HepG2 (cell line): ENCODE measurements around the gene ZFAND2A. TPM values are rescaled to one million over a fixed set of nuclear protein-coding genes. Genes with fewer than 3 reads are reported as not detected.

Experiments
- CCAR2 ChIP-seq: fragments of 200-400 bp; formaldehyde crosslinking; optimal IDR thresholded peaks from 2 replicates; pipeline ENCODE3; 2018; ENCODE audit warnings: low read depth, mild to moderate bottlenecking, low read length, moderate library complexity
- HNF4A ChIP-seq: sonication (generic); formaldehyde crosslinking; IDR thresholded peaks from 2 replicates; pipeline ENCODE4 v1.4.0; 2020; ENCODE audit warnings: missing genetic modification reagents
- PRMT3 ChIP-seq: sonication (generic); formaldehyde crosslinking; IDR thresholded peaks from 2 replicates; pipeline ENCODE4 v1.8.1; 2022; ENCODE audit warnings: low read depth, mild to moderate bottlenecking, moderate library complexity, missing genetic modification reagents, borderline replicate concordance
- SRSF9 ChIP-seq: fragments of 200-400 bp; formaldehyde crosslinking; IDR thresholded peaks from 2 replicates; pipeline ENCODE4 v1.6.1; 2018; ENCODE audit warnings: borderline replicate concordance, mild to moderate bottlenecking, low read depth, low read length; ENCODE audit not compliant: insufficient read depth, poor library complexity, severe bottlenecking
- TCF12 ChIP-seq, 2 experiments: fragments of 450-650 bp in 1 of 2; sonication (generic) in 1 of 2; formaldehyde crosslinking in 1 of 2; IDR thresholded peaks; 2 replicates each; pipeline versions ENCODE4 v1.6.1 to v1.8.0; 2017 to 2022; ENCODE audit warnings: antibody characterized with exemption in 1 of 2, mild to moderate bottlenecking in 1 of 2, missing genetic modification reagents in 1 of 2, moderate library complexity in 1 of 2
- ZBTB8A ChIP-seq: sonication (generic); formaldehyde crosslinking; IDR thresholded peaks from 2 replicates; pipeline ENCODE4 v1.4.0; 2020; ENCODE audit warnings: mild to moderate bottlenecking, low read depth, missing genetic modification reagents, borderline replicate concordance
- polyA plus RNA-seq, 8 experiments: library from polyadenylated mRNA; depleted of rRNA in 3 of 8; stranded (reverse) in 7 of 8; unstranded in 1 of 8; fragments of >200 nt; fragmentation: Illumina TruSeq in 4 of 8; extraction: Trizol in 4 of 8; gene quantifications; 2 replicates each; pipeline versions ENCODE4 v1.2.1 to v1.2.3, GENCODE V29; 2011 to 2016; ENCODE audit warnings: low read depth in 4 of 8, missing spikeins in 1 of 8, mixed read lengths in 1 of 8; ENCODE audit not compliant: insufficient read depth in 1 of 8
- total RNA-seq, 5 experiments: library from RNA; depleted of rRNA; stranded (reverse); fragments of >200 nt; fragmentation: Illumina TruSeq; extraction: Trizol; gene quantifications; 2 replicates each; pipeline ENCODE4 v1.2.3, GENCODE V29; 2016; ENCODE audit warnings: low read depth in 1 of 5
- TF ChIP-seq, protein P1 (sequence below): IDR thresholded peaks from 2 replicates; pipeline ENCODE4 v1.6.1; 2016; ENCODE audit warnings: low read depth, borderline replicate concordance
- TF ChIP-seq, protein P2 (sequence below): sonication (generic); formaldehyde crosslinking; IDR thresholded peaks from 2 replicates; pipeline ENCODE4 v1.9.0; 2021; ENCODE audit warnings: missing genetic modification reagents, borderline replicate concordance
- TF ChIP-seq, protein P3 (sequence below): sonication (generic); formaldehyde crosslinking; IDR thresholded peaks from 2 replicates; pipeline ENCODE4 v1.5.1; 2020; ENCODE audit warnings: missing genetic modification reagents, mild to moderate bottlenecking, borderline replicate concordance
- TF ChIP-seq, protein P4 (sequence below): sonication (generic); formaldehyde crosslinking; IDR thresholded peaks from 2 replicates; pipeline ENCODE4 v1.4.0; 2020; ENCODE audit warnings: missing genetic modification reagents
- TF ChIP-seq, protein P5 (sequence below): sonication (generic); formaldehyde crosslinking; IDR thresholded peaks from 2 replicates; pipeline ENCODE4 v1.8.0; 2023; ENCODE audit warnings: mild to moderate bottlenecking, missing genetic modification reagents
- TF ChIP-seq, protein P6 (sequence below): sonication (generic); formaldehyde crosslinking; IDR thresholded peaks from 2 replicates; pipeline ENCODE4 v1.4.0; 2020; ENCODE audit warnings: mild to moderate bottlenecking, missing genetic modification reagents, borderline replicate concordance
- TF ChIP-seq, protein P7 (sequence below): sonication (generic); formaldehyde crosslinking; IDR thresholded peaks from 2 replicates; pipeline ENCODE4; 2020; ENCODE audit warnings: missing genetic modification reagents, mild to moderate bottlenecking, borderline replicate concordance

ZFAND2A gene
- total and polyA plus RNA-seq, 2 of the 13 experiments (the other 11 are each of a cell fraction or from before 2014, with no cell fraction given) = 140 to 153 TPM

DNA sequence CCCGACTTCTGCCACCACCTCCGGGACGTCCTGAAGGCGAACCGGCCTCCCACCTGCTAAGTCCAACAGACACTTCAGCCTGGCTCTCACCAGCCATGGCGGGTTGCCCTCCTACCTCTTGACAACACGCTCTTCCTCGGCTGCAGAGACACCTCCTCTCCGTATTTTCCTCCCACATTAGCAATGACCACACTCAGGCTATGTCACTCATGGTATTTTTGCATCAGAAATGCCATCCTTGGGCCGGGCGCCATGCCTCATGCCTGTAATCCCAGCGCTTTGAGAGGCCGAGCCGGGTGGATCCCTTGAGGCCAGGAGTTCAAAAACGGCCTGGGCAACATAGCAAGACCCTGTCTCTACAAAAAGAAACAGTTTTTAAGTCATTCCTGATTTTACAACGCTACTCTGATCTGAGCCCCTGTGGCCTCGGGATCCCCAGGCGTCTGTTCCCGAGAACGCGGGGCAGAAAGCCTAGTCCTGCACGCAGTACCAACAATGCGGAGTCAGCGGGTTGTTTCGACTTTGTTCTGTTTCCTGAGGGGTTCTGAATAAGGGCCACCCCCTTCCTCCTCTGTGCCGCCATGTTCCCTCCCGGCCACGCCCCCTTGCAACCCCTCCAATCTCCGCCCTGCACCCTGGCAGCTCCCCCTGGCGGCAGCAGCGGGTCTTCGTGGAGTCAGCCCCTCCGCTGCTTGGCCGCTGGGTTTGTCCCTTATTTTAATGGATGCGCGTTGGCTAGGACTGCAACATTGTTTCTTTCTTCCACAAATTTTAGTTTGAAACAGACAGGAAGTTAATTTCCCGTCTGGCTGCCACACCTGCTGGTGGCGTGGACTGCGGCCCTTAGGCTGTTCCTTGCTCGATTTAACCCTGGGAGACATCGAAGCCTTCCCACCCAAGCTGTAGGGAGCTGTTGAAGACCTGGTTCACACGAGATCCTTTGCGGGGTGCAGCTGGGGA is 9.7 kb upstream of the ZFAND2A start (continued):
- TF ChIP-seq, protein P1, sequence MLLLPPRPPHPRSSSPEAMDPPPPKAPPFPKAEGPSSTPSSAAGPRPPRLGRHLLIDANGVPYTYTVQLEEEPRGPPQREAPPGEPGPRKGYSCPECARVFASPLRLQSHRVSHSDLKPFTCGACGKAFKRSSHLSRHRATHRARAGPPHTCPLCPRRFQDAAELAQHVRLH (CRISPR knock-in tag) = peak; percentile 71; the same call in 1 of the 2 replicates
- TF ChIP-seq, protein P2, sequence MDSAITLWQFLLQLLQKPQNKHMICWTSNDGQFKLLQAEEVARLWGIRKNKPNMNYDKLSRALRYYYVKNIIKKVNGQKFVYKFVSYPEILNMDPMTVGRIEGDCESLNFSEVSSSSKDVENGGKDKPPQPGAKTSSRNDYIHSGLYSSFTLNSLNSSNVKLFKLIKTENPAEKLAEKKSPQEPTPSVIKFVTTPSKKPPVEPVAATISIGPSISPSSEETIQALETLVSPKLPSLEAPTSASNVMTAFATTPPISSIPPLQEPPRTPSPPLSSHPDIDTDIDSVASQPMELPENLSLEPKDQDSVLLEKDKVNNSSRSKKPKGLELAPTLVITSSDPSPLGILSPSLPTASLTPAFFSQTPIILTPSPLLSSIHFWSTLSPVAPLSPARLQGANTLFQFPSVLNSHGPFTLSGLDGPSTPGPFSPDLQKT (CRISPR knock-in tag) = no peak
- TF ChIP-seq, protein P3, sequence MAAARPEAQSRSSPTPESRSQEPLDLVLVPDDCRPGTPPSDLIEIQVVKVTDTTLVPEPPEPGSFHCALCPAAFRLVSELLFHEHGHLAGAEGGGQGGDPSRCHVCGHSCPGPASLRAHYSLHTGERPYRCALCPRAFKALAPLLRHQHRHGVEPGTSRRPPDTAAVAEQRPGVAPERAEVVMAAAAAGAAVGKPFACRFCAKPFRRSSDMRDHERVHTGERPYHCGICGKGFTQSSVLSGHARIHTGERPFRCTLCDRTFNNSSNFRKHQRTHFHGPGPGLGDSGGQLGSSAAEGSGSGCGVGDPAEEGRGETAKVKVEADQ (CRISPR knock-in tag) = peak; percentile 65; the same call in 1 of the 2 replicates
- no peak for TF ChIP-seq PRMT3
- peak; percentile 23; the same call in 1 of the 2 replicates for TF ChIP-seq HNF4A
- no peak; the same call in 1 of the 2 replicates for TF ChIP-seq ZBTB8A (CRISPR knock-in tag)
- no peak for TF ChIP-seq CCAR2
- TF ChIP-seq, protein P4, sequence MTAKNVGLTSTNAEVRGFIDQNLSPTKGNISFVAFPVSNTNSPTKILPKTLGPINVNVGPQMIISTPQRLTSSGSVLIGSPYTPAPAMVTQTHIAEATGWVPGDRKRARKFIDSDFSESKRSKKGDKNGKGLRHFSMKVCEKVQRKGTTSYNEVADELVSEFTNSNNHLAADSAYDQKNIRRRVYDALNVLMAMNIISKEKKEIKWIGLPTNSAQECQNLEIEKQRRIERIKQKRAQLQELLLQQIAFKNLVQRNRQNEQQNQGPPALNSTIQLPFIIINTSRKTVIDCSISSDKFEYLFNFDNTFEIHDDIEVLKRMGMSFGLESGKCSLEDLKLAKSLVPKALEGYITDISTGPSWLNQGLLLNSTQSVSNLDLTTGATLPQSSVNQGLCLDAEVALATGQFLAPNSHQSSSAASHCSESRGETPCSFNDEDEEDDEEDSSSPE (CRISPR knock-in tag) = peak; percentile 59; the same call in 1 of the 2 replicates
- TF ChIP-seq, protein P5, sequence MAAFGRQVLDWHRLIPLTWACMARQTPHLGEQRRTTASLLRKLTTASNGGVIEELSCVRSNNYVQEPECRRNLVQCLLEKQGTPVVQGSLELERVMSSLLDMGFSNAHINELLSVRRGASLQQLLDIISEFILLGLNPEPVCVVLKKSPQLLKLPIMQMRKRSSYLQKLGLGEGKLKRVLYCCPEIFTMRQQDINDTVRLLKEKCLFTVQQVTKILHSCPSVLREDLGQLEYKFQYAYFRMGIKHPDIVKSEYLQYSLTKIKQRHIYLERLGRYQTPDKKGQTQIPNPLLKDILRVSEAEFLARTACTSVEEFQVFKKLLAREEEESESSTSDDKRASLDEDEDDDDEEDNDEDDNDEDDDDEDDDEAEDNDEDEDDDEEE (CRISPR knock-in tag) = no peak
- TF ChIP-seq TCF12 (IDR thresholded peaks at IDR 0.05) = no peak
- TF ChIP-seq TCF12 (CRISPR knock-in tag; IDR thresholded peaks at IDR 0.05) = 0 out of 2 replicates have a peak, but pooled peaks have one; percentile 24
- no peak for TF ChIP-seq SRSF9
- TF ChIP-seq, protein P6, sequence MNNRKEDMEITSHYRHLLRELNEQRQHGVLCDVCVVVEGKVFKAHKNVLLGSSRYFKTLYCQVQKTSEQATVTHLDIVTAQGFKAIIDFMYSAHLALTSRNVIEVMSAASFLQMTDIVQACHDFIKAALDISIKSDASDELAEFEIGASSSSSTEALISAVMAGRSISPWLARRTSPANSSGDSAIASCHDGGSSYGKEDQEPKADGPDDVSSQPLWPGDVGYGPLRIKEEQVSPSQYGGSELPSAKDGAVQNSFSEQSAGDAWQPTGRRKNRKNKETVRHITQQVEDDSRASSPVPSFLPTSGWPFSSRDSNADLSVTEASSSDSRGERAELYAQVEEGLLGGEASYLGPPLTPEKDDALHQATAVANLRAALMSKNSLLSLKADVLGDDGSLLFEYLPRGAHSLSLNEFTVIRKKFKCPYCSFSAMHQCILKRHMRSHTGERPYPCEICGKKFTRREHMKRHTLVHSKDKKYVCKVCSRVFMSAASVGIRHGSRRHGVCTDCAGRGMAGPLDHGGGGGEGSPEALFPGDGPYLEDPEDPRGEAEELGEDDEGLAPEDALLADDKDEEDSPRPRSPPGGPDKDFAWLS = no peak
- TF ChIP-seq, protein P7, sequence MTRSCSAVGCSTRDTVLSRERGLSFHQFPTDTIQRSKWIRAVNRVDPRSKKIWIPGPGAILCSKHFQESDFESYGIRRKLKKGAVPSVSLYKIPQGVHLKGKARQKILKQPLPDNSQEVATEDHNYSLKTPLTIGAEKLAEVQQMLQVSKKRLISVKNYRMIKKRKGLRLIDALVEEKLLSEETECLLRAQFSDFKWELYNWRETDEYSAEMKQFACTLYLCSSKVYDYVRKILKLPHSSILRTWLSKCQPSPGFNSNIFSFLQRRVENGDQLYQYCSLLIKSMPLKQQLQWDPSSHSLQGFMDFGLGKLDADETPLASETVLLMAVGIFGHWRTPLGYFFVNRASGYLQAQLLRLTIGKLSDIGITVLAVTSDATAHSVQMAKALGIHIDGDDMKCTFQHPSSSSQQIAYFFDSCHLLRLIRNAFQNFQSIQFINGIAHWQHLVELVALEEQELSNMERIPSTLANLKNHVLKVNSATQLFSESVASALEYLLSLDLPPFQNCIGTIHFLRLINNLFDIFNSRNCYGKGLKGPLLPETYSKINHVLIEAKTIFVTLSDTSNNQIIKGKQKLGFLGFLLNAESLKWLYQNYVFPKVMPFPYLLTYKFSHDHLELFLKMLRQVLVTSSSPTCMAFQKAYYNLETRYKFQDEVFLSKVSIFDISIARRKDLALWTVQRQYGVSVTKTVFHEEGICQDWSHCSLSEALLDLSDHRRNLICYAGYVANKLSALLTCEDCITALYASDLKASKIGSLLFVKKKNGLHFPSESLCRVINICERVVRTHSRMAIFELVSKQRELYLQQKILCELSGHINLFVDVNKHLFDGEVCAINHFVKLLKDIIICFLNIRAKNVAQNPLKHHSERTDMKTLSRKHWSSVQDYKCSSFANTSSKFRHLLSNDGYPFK (CRISPR knock-in tag) = peak; percentile 54; the same call in 1 of the 2 replicates
